ENCODE data around the gene DCAF5.
"Not testable (repeated sequence)": the region's sequence is repeated elsewhere in the genome, so short reads cannot be mapped to it uniquely, and the experiment has no call there.

DCAF5 gene, protein sequence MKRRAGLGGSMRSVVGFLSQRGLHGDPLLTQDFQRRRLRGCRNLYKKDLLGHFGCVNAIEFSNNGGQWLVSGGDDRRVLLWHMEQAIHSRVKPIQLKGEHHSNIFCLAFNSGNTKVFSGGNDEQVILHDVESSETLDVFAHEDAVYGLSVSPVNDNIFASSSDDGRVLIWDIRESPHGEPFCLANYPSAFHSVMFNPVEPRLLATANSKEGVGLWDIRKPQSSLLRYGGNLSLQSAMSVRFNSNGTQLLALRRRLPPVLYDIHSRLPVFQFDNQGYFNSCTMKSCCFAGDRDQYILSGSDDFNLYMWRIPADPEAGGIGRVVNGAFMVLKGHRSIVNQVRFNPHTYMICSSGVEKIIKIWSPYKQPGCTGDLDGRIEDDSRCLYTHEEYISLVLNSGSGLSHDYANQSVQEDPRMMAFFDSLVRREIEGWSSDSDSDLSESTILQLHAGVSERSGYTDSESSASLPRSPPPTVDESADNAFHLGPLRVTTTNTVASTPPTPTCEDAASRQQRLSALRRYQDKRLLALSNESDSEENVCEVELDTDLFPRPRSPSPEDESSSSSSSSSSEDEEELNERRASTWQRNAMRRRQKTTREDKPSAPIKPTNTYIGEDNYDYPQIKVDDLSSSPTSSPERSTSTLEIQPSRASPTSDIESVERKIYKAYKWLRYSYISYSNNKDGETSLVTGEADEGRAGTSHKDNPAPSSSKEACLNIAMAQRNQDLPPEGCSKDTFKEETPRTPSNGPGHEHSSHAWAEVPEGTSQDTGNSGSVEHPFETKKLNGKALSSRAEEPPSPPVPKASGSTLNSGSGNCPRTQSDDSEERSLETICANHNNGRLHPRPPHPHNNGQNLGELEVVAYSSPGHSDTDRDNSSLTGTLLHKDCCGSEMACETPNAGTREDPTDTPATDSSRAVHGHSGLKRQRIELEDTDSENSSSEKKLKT

DNA sequence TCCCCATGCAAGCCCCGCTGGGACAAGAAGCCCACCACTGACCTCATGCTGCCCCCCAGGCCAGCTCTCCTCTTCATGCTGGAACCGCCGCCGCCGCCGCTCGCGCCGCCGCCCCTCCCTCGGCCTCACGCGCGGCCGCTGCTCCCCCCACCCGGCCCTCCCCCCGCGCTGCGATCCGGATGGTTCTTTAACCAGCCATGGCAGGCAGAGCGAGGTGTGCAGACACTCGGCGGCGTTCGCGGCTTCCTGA is at the start of gene DCAF5:
TSS of gene DCAF5 (minus strand) at position 218 of the 250 bp plus-strand sequence. CDS start at position 77, 141 bp downstream.
- DNase-seq (ENCODE audit: low spot score): no peak

DNA sequence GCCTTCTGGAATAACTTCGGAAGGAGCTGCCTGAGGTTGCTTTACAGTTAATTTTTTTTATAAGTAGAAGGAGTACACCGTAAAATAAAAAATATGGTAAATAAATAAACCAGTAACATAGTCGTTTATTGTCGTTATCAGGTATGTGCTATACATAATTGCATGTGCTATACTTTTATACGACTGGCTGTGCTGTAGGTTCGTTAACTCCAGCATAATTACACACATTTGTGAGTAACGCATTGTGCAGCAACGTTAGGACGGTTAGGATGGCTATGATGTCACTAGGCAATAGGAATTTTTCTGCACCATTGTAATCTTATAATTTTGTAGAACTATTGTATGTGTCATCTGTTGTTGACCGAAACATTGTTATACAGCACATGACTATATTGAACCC is 46.9 kb upstream of the DCAF5 start:
- no peak for DNase-seq (ENCODE audit: low spot score)

GRCh38 chr14:69193721-69194120 is 40.8 kb upstream of the DCAF5 start:
- DNase-seq (ENCODE audit: low spot score): no peak

DNA sequence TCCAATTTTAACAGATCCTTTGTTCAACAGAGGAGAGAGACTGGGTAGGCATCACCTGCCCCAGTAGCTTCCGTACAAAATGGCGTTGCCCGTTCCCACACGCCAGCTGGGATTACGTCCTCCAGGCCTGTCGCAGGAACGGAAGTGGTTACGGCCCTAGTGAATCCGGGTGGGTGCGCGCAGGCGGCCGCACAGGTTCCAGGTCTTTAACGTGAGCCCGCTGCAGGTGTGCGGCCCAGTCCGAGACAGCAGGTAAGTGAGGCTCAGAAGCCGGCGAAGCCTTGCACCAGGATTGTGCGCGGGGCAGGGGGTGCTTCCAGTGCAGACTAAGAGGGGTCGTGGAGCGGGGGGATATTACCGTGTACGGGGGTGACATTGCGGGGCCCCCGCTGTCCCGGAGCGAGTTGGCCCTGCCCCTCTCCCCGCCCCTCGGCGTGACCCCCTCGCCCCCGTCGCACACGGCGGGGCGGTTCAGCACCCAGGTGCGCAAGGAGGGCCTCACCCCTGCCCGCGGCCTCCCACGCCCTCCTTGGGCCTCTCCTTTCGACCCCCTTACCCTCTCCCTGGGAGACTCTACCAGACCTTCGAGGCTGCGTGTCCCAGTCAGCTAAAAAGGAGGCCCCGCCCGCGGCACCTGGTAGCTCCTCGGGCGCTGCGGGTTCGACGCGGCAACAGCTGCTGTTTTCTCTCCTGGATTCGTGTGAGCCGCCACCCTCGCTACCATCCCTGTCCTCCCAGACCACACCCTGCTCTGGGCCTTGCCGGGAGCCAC is 38.6 kb upstream of the DCAF5 start, which contains the start of gene EXD2:
TSS of gene EXD2 (plus strand) at position 159 of the 772 bp plus-strand sequence. CDS start 17,973 bp downstream, outside the sequence.
- peak; percentile 28 for DNase-seq (ENCODE audit: low spot score)

DNA sequence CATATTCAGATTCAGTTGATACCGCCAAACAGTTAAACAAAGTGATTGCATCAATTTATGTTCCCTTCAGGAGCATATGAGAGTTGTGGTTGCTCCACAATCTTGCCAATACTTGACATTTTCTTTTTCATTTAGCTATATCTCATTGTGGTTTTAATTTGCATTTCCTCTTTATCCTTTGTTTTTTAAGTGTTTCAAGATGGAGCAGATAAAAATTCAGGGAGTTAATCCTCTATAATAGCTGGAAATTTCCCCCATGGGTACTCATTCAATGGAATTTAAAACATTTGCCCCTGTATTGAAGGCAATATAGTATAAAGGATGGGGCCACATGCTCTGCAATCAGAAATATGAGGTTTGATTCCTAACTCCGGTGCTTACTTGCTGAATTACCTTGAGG is 37.3 kb upstream of the DCAF5 start:
- no peak for DNase-seq (ENCODE audit: low spot score)

GRCh38 chr14:69183735-69184134 is 30.8 kb upstream of the DCAF5 start:
- no peak for DNase-seq (ENCODE audit: low spot score)

- not testable (repeated sequence) for DNase-seq (ENCODE audit: low spot score)
Measured at GRCh38 chr14:69182580-69182979, 29.7 kb upstream of the DCAF5 start.

GRCh38 chr14:69181491-69181890 is 28.6 kb upstream of the DCAF5 start:
- no peak for DNase-seq (ENCODE audit: low spot score)

DNA sequence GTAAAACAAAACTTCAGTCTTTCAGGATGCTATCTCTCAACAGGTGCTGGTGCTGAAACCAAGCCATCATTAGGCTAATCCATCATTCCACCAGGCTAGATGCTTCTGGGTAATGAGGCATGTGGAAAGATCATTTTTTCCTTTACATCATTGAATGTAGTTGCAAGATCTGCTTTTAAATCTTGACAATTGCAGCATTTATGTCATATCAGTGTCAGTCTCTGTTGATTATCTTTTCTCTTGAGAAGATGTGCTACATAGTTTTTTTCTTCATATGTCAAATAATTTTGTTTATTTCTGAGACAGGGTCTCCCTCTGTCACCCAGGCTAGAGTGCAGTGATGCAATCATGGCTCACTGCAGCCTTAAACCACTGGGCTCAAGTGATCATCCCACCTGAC is 22.2 kb upstream of the DCAF5 start:
- no peak for DNase-seq (ENCODE audit: low spot score)

- DNase-seq (ENCODE audit: low spot score): no peak
Measured at GRCh38 chr14:69171569-69171968, 18.6 kb upstream of the DCAF5 start.

GRCh38 chr14:69170839-69171238 is 17.9 kb upstream of the DCAF5 start:
- DNase-seq (ENCODE audit: low spot score): no peak

DNA sequence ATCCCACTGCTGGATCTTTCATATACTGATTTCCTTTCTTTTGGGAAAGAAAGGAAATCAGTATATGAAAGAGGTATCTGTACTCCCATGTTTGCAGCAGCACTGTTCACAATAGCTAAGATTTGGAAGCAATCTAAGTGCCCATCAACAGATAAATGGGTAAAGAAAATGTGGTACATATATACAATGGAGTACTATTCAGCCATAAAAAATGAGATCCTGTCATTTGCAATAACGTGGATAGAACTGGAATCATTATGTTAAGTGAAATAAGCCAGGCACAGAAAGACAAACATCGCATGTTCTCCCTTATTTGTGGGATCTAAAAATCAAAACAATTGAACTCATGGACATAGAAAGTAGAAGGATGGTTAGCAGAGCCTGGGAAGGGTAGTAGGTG is 12.9 kb upstream of the DCAF5 start:
- not testable (repeated sequence) for DNase-seq (ENCODE audit: low spot score)

DNA sequence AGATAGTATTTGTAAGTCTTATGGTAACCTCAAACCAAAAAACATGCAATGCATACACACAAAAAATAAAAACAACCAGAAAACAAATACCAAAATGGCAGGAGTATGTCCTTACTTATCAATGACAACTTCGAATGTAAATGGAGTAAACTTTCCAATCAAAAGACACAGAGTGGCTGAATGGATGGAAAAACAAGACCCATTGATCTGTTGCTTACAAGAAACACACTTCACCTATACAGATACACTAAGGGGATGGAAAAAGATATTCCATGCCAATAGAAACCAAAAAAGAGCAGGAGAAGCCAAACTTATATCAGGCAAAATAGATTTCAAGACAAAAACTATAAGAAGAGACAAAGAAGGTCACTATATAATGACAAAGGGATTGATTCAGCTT is 8.7 kb upstream of the DCAF5 start:
- no peak for DNase-seq (ENCODE audit: low spot score)

DNA sequence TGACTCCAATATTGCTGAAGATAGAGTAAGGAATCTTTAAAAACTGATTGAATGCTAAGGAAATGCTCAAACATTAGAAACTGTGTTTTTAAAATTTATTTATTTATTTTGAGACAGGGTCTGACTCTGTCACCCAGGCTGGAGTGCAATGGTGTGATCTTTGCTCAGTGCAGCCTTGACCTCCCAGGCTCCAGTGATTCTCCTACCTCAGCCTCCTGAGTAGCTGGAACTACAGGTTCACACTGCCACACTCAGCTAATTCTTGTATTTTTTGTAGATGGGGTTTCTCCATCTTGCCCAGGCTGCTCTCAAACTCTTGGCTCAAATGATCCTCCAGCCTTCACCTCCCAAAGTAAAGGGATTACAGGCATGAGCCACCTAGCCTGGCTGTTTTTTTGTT is 3.3 kb upstream of the DCAF5 start:
- no peak for DNase-seq (ENCODE audit: low spot score)

DNA sequence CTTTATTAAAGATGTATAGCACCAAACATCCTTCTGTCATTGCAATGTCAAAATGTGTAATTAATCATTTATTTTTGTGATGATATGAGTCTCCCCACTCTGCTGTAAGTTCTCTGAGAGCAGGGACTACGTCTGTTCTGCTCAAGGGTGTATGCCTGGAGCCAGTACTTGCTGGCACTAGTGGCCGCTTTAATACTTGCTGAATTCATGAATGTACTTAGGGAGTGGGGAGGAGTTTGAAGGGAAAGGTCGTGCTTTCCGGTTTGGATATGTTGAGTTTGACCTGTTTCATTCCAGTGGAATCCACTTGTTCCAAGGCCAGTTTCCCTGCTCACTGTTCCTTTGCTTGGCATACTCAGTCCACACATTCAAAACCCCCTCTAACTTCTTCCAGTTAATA is 1.9 kb upstream of the DCAF5 start:
- DNase-seq (ENCODE audit: low spot score): no peak

DNA sequence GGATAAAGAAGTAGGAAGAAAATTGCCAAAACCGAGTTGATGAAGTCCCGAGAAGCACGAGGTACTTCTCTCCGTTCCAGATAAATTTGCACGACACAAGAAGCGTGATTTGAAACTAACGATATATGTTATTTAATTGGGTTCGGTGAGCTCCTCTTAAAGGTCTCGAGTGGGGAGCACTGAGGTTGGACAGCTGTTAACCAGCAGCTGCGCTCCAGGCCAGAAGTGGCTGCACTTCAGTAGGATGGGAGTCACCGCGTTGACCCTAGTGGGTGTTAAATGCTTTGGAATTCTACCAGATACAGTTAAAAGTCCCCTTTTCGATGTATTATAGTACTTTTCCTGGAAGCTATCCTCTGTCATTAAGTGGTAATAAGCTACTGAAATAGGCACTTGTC is 953 bp upstream of the DCAF5 start:
- no peak for DNase-seq (ENCODE audit: low spot score)

DNA sequence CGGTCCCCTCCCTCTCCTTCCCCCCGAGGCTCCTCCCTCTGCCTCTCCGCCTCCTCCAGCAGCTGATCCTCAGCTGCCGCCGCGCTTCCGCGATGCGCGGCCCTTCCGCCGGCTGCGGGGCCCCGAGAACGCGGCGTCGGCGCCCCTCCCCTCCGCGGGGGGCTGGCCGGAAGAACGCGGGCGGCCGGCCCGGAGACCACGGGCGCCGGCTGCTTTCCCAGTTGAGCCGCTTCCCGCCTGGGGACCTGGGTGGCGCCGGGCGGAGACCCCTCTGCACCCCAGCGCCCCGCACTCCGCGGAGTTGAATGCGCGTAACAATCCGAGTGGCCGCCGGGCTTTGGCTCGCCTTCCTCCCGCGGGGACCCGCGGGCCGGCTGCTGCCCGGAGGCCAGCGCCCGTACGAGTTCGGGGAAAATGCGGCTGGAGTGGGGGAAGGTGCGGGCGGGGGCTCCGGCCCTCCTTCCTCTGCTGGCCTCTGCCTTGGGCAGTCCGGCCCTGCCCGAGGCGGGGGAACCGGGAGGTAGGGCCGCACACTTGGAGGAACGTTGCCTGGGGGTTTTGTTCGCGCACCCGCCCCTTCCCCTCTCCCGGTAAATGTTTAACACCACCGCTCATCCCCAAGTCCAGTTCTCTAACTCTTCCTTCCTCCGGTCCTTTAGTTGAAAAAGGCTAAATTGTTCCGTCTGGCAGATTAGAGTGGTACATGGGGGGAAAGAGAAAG is 393 bp upstream of the DCAF5 start:
- DNase-seq (ENCODE audit: low spot score): peak; percentile 79

DNA sequence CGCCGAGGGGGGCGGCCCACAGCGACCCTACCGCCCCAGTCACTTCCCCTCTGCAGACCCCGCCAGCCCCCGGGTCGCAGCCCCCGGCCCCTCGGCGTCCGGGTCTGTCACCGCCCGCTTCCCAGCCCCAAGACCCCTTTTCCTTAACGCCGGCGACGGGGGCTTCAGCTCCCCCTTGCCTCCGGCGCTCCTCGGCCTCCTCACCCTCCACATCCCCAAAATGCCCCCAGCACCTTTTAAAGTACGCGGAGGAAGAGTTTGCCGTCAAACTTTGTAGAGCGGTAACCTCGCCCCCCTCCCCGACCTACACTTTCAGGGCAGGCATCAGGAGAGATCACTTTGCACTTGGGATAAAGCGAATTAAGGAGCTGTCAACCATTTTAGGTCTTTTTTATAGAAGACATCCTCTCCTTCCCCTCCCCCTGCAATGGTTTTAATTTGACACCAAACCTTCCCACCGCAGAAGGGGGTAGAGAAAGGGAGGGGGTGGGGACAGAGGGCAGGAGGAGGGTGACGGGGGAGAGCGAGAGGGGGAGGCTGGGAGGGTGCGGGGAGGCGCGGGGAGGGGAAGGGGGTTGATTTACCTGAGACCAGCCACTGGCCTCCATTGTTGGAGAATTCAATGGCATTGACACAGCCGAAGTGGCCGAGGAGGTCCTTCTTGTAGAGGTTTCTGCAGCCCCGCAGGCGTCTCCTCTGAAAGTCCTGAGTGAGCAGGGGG is 578 bp downstream of the DCAF5 start:
- DNase-seq (ENCODE audit: low spot score): no peak

DNA sequence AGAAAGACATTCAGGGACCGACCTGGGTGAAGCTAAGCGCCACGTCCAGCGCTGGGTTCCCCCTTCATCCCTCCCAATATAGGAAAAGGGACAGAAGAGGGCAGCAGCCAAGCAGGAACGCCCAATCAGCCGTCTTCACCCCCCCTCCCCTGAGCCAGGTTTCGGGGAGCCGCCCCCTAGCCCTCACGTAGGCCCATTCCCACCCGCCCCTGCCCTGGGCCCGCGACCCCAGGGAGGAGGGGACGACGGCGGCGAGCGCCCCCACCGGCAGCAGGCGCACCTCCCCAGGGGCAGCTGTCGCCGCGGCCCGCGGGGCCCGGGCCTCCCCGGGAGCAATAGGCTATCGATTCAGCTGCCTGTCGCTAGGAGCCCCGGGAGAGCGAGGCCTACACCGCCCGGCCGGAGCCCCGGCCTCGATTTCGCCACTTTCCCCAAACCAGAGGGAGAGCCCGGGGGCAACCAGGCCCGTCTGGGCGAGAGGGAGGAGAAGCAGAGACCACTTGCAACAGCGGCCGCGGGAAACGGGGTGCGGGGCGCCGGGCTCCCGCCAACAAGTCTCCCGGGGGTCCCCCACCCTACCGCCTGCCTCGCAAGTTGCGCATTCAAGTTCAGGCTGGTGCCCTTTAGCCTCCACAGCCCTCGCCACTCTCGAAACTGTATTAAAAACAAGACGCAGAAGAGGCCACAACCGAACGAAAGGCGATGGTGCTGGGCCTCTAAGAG is 1.3 kb downstream of the DCAF5 start:
- peak; percentile 81 for DNase-seq (ENCODE audit: low spot score)

DNA sequence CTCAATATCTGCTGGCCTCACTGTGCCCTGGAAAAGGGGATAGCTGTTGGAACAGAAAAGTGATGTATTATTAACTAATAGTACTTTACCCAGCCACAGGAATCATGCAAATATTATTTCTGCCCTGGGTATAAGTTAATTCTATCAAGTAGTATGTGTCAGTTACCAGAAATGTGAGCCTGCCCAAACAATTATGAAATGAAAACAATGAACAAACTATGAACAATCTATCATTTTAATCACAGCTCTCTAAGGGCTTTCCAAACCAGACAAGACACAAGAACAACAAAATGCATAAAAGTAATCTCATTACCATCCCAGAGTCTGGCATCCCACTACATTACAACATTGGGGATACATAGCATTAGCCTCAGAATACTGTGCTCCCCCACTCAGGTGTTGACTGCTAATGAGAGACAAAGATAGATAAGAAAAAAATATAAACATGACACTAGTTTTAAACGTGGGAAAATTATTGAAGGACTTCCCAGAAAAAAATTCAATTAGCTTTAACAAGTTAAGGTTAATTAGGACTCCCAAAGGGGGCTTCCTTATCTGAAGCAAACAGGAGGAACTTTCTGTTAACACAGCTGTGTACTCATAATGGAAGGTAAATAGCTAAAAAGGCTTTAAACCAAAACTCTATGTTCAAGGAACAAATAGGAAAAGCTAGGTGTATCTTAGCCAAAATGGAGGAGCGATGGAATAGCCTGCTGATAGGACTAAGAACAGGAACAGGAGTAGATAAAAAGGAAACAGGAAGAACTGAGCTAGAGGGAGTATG is 3.3 kb downstream of the DCAF5 start:
- no peak for DNase-seq (ENCODE audit: low spot score)
